GM23248 (cell line): ENCODE measurements around the gene TLK1. TPM values are rescaled to one million over a fixed set of nuclear protein-coding genes. Genes with fewer than 3 reads are reported as not detected.

Experiments
- DNase-seq: peaks from one replicate; pipeline ENCODE4 v3.0.0-alpha.2; 2015
- H2AFZ ChIP-seq: fragments of 200-600 bp; sonication (generic); 2 replicates; pipeline ENCODE4 v1.6.1; 2016; ENCODE audit warnings: antibody characterized with exemption
- H3F3A ChIP-seq: fragments of 200-600 bp; sonication (generic); 2 replicates; pipeline ENCODE4 v1.6.1; 2016; ENCODE audit warnings: mild to moderate bottlenecking, antibody characterized with exemption, mixed run types; ENCODE audit not compliant: insufficient read depth
- H3K27ac ChIP-seq: fragments of 200-600 bp; sonication (generic); 2 replicates; pipeline ENCODE4 v1.5.1; 2016; ENCODE audit warnings: mild to moderate bottlenecking
- H3K27me3 ChIP-seq: fragments of 200-600 bp; sonication (generic); replicated peaks from 2 replicates; pipeline ENCODE4 v1.6.1; 2016; ENCODE audit warnings: mild to moderate bottlenecking; ENCODE audit not compliant: insufficient read depth
- H3K36me3 ChIP-seq: fragments of 200-600 bp; sonication (generic); 2 replicates; pipeline ENCODE4 v1.6.1; 2016; ENCODE audit warnings: low read depth, mild to moderate bottlenecking
- H3K4me1 ChIP-seq: fragments of 200-600 bp; sonication (generic); 2 replicates; pipeline ENCODE4 v1.6.1; 2016; ENCODE audit warnings: mild to moderate bottlenecking; ENCODE audit not compliant: insufficient read depth
- H3K4me2 ChIP-seq: fragments of 200-600 bp; sonication (generic); one replicate; pipeline ENCODE4 v1.6.1; 2016; ENCODE audit warnings: mild to moderate bottlenecking; ENCODE audit not compliant: unreplicated experiment
- H3K4me3 ChIP-seq: fragments of 200-600 bp; sonication (generic); 2 replicates; pipeline ENCODE4 v1.5.1; 2016; ENCODE audit warnings: mild to moderate bottlenecking
- H3K79me2 ChIP-seq: fragments of 200-600 bp; sonication (generic); 2 replicates; pipeline ENCODE4 v1.6.1; 2016; ENCODE audit warnings: mild to moderate bottlenecking; ENCODE audit not compliant: insufficient read depth
- H3K9ac ChIP-seq: fragments of 200-600 bp; sonication (generic); 2 replicates; pipeline ENCODE4 v1.6.1; 2016; ENCODE audit warnings: mild to moderate bottlenecking
- H3K9me2 ChIP-seq: fragments of 200-600 bp; sonication (generic); 2 replicates; pipeline ENCODE4 v1.6.1; 2016; ENCODE audit warnings: mixed run types, mild to moderate bottlenecking, moderate library complexity; ENCODE audit not compliant: insufficient read depth
- H3K9me3 ChIP-seq: fragments of 200-600 bp; sonication (generic); one replicate; pipeline ENCODE4 v1.6.1; 2017; ENCODE audit warnings: low read depth
- H4K20me1 ChIP-seq: fragments of 200-600 bp; sonication (generic); 2 replicates; pipeline ENCODE4 v1.6.0; 2016; ENCODE audit not compliant: insufficient read depth
- EZH2 ChIP-seq: fragments of 200-600 bp; sonication (generic); IDR thresholded peaks from 2 replicates; pipeline ENCODE4 v1.6.1; 2018; ENCODE audit warnings: antibody characterized with exemption, mild to moderate bottlenecking; ENCODE audit not compliant: insufficient read depth, poor library complexity, severe bottlenecking
- EZH2phosphoT487 ChIP-seq: fragments of 200-600 bp; sonication (generic); IDR thresholded peaks from 2 replicates; pipeline ENCODE4 v1.6.1; 2018; ENCODE audit warnings: antibody characterized with exemption, moderate library complexity, mild to moderate bottlenecking, low read depth; ENCODE audit not compliant: insufficient read depth
- WGBS, 2 experiments: methylation state at CpG; one replicate each; pipeline ENCODE4 v1.1.6; 2015 to 2017; ENCODE audit warnings: low lambda C conversion rate in 2 of 2, low coverage in 1 of 2; ENCODE audit errors: missing lambda C conversion rate in 2 of 2; 5-methylcytosine and 5-hydroxymethylcytosine counted together
- in situ Hi-C: fragments of 300-500 bp; cut with MboI; formaldehyde crosslinking; loops from 2 replicates; pipeline ENCODE4 v1.15.0; 2020
- polyA plus RNA-seq: library from polyadenylated mRNA; unstranded; fragments of >200 nt; fragmentation: Nextera tagmentation; extraction: Ambion mirVana; gene quantifications from 2 replicates; pipeline ENCODE4 v1.2.1, GENCODE V29; 2016
- total RNA-seq: library from RNA; depleted of rRNA; stranded (reverse); fragments of >200 nt; shearing (Covaris generic); gene quantifications from 2 replicates; pipeline ENCODE4 v1.2.3, GENCODE V29; 2014

The TLK1 gene
- total and polyA plus RNA-seq, 2 experiments from 2014 or later: 9.6 to 25.6 TPM

- no peak for DNase-seq
- in situ Hi-C loops: no loop called here
- TF ChIP-seq EZH2phosphoT487 (no peak), EZH2 (no peak)
These were observed 14.6 kb downstream of the TLK1 start for GRCh38 chr2:171146071-171146470.

GRCh38 chr2:171143670-171144062 is 17.0 kb downstream of the TLK1 start:
- Histone ChIP-seq H3K27me3 (no peaks in the 10 kb centered on the region), H4K20me1 (peaks cover 28% of the 10 kb centered on the region), H3K4me3 (no peak overlapping the region), H2AFZ (no peak overlapping the region), H3F3A (peaks cover 8% of the 10 kb centered on the region; the same call in 1 of the 2 replicates), H3K79me2 (peaks cover 100% of the 10 kb centered on the region), H3K4me1 (peaks cover 13% of the 10 kb centered on the region), H3K4me2 (no peak overlapping the region), H3K36me3 (no peaks in the 10 kb centered on the region), H3K9me3 (no peaks in the 10 kb centered on the region), H3K9me2 (no peaks in the 10 kb centered on the region), H3K27ac (no peak overlapping the region), H3K9ac (no peak overlapping the region)
- no peak for DNase-seq
- in situ Hi-C loops: no loop called here
- no peak for TF ChIP-seq EZH2phosphoT487
- TF ChIP-seq EZH2: no peak
- WGBS, 2 experiments: 56 to 65% methylated on average over 2 of the region's 2 CpGs

More at GRCh38 chr2:171146071-171146470, 14.6 kb downstream of the TLK1 start:
- Histone ChIP-seq H3K9me2 (no peaks in the 10 kb centered on the region), H2AFZ (no peak overlapping the region), H3K79me2 (peaks cover 100% of the 10 kb centered on the region), H3K36me3 (no peaks in the 10 kb centered on the region), H3K4me3 (no peak overlapping the region), H3K9ac (no peak overlapping the region), H3K27ac (no peak overlapping the region), H4K20me1 (peaks cover 25% of the 10 kb centered on the region), H3K9me3 (no peaks in the 10 kb centered on the region), H3K4me2 (no peak overlapping the region), H3F3A (peaks cover 8% of the 10 kb centered on the region; the same call in 1 of the 2 replicates), H3K4me1 (peaks cover 12% of the 10 kb centered on the region), H3K27me3 (no peaks in the 10 kb centered on the region)
- 95 to 100% methylated on average over 2 of the region's 2 CpGs for WGBS, 2 experiments

GRCh38 chr2:171142398-171142797 is 18.3 kb downstream of the TLK1 start:
- 94 to 99% methylated on average over 3 of the region's 3 CpGs for WGBS, 2 experiments
- Histone ChIP-seq H3K27me3 (no peaks in the 10 kb centered on the region), H3K9ac (no peak overlapping the region), H3K4me1 (peaks cover 13% of the 10 kb centered on the region), H3K9me3 (no peaks in the 10 kb centered on the region), H3K27ac (no peak overlapping the region), H4K20me1 (peaks cover 26% of the 10 kb centered on the region), H3F3A (peaks cover 8% of the 10 kb centered on the region; the same call in 1 of the 2 replicates), H3K36me3 (no peaks in the 10 kb centered on the region), H3K79me2 (peaks cover 100% of the 10 kb centered on the region), H3K4me3 (no peak overlapping the region), H3K9me2 (no peaks in the 10 kb centered on the region), H3K4me2 (no peak overlapping the region), H2AFZ (no peak overlapping the region)
- no peak for DNase-seq
- in situ Hi-C loops: no loop called here
- no peak for TF ChIP-seq EZH2
- TF ChIP-seq EZH2phosphoT487: no peak

- peaks cover 100% of the 10 kb centered on the region for H3K79me2 ChIP-seq
- TF ChIP-seq EZH2 (no peak), EZH2phosphoT487 (no peak)
- no peak overlapping the region for H3K9ac ChIP-seq
- peak; percentile 31 for DNase-seq
- no peaks in the 10 kb centered on the region for H3K36me3 ChIP-seq
- peaks cover 17% of the 10 kb centered on the region for H4K20me1 ChIP-seq
- no peak overlapping the region for H2AFZ ChIP-seq
- peaks cover 8% of the 10 kb centered on the region; the same call in 1 of the 2 replicates for H3F3A ChIP-seq
- in situ Hi-C loops: no loop called here
- no peaks in the 10 kb centered on the region for H3K9me2 ChIP-seq
- H3K4me2 ChIP-seq: no peak overlapping the region
- no peaks in the 10 kb centered on the region for H3K27me3 ChIP-seq
- no peak overlapping the region for H3K4me3 ChIP-seq
- no peak overlapping the region for H3K27ac ChIP-seq
- H3K9me3 ChIP-seq: no peaks in the 10 kb centered on the region
- whole genome bisulfite sequencing, 2 experiments: 96 to 97% methylated on average over 1 of the region's 1 CpG
- peaks cover 13% of the 10 kb centered on the region for H3K4me1 ChIP-seq
These were observed 19.4 kb downstream of the TLK1 start for GRCh38 chr2:171141320-171141719.
